ENCODE data around the gene NPHP4. TPM values are rescaled to one million over a fixed set of nuclear protein-coding genes. Genes with fewer than 3 reads are reported as not detected.

Gene NPHP4
- total RNA-seq, 1 experiment from 2014 or later, result 18.8 TPM

GRCh38 chr1:5972198-5972520 lies 20.1 kb downstream of the NPHP4 start:
- Histone ChIP-seq H3K27me3 (ENCODE audit: low read length) (no peaks in the 10 kb centered on the region), H3K79me2 (ENCODE audit: low read length) (no peaks in the 10 kb centered on the region), H3K9me3 (ENCODE audit: low read length) (no peaks in the 10 kb centered on the region), H4K20me1 (ENCODE audit: low read length) (no peaks in the 10 kb centered on the region), H3F3A (ENCODE audit: low read length, unreplicated experiment) (no peaks in the 10 kb centered on the region), H3K9me2 (replicated peaks; ENCODE audit: low read length) (no peaks in the 10 kb centered on the region), H3K27ac (ENCODE audit: low read length) (no peak overlapping the region), H3K4me1 (ENCODE audit: insufficient read depth, low read length) (no peaks in the 10 kb centered on the region), H3K9ac (ENCODE audit: low read length) (no peak overlapping the region), H3K4me3 (ENCODE audit: low read length) (no peak overlapping the region), H3K36me3 (ENCODE audit: low read depth, low read length) (peaks cover 22% of the 10 kb centered on the region; the same call in 1 of the 2 replicates), H2AFZ (ENCODE audit: low read length) (no peak overlapping the region), H3K4me2 (ENCODE audit: low read length) (no peak overlapping the region)
- intact Hi-C loops (cut with micrococcal nuclease), result no loop called here
- ATAC-seq (no peak), DNase-seq (no peak)
- no peak for TF ChIP-seq EZH2phosphoT487 (IDR thresholded peaks at IDR 0.05; ENCODE audit: borderline replicate concordance, low read length)
- TF ChIP-seq EZH2 (IDR thresholded peaks at IDR 0.05; ENCODE audit: low read length, unreplicated experiment), result no peak
- no peak for TF ChIP-seq CTCF (conservative IDR thresholded peaks at IDR 0.05; ENCODE audit: low read depth, low read length)
- ChIA-PET POLR2A (ENCODE audit: unreplicated experiment) (no interaction called here), CTCF (no interaction called here)
- BruUV-seq (replicated peaks), result no TSS peak

- Histone ChIP-seq H3K9me2 (replicated peaks; ENCODE audit: low read length) (no peaks in the 10 kb centered on the region), H3F3A (ENCODE audit: low read length, unreplicated experiment) (no peaks in the 10 kb centered on the region), H3K36me3 (ENCODE audit: low read depth, low read length) (peaks cover 18% of the 10 kb centered on the region; the same call in 1 of the 2 replicates), H3K4me3 (ENCODE audit: low read length) (no peak overlapping the region), H3K4me2 (ENCODE audit: low read length) (no peak overlapping the region), H3K4me1 (ENCODE audit: insufficient read depth, low read length) (no peaks in the 10 kb centered on the region), H3K79me2 (ENCODE audit: low read length) (no peaks in the 10 kb centered on the region), H3K9me3 (ENCODE audit: low read length) (no peaks in the 10 kb centered on the region), H3K27ac (ENCODE audit: low read length) (no peak overlapping the region), H3K27me3 (ENCODE audit: low read length) (no peaks in the 10 kb centered on the region), H3K9ac (ENCODE audit: low read length) (no peak overlapping the region), H4K20me1 (ENCODE audit: low read length) (no peaks in the 10 kb centered on the region), H2AFZ (ENCODE audit: low read length) (no peak overlapping the region)
- no peak for DNase-seq
- CTCF ChIA-PET, result no interaction called here
- POLR2A ChIA-PET (ENCODE audit: unreplicated experiment), result no interaction called here
- no peak for ATAC-seq
- intact Hi-C loops (cut with micrococcal nuclease), result no loop called here
- no TSS peak for BruUV-seq (replicated peaks)
- TF ChIP-seq CTCF (conservative IDR thresholded peaks at IDR 0.05; ENCODE audit: low read depth, low read length) (no peak), EZH2phosphoT487 (IDR thresholded peaks at IDR 0.05; ENCODE audit: borderline replicate concordance, low read length) (no peak), EZH2 (IDR thresholded peaks at IDR 0.05; ENCODE audit: low read length, unreplicated experiment) (no peak)
Measured at GRCh38 chr1:5971471-5972197, 20.6 kb downstream of the NPHP4 start.

- Histone ChIP-seq H3K4me2 (ENCODE audit: low read length) (no peak overlapping the region), H4K20me1 (ENCODE audit: low read length) (no peaks in the 10 kb centered on the region), H3K27ac (ENCODE audit: low read length) (no peak overlapping the region), H2AFZ (ENCODE audit: low read length) (no peak overlapping the region), H3K36me3 (ENCODE audit: low read depth, low read length) (peaks cover 18% of the 10 kb centered on the region; the same call in 1 of the 2 replicates), H3K4me3 (ENCODE audit: low read length) (no peak overlapping the region), H3K9me3 (ENCODE audit: low read length) (no peaks in the 10 kb centered on the region), H3K79me2 (ENCODE audit: low read length) (no peaks in the 10 kb centered on the region), H3K9ac (ENCODE audit: low read length) (no peak overlapping the region), H3K27me3 (ENCODE audit: low read length) (no peaks in the 10 kb centered on the region), H3K4me1 (ENCODE audit: insufficient read depth, low read length) (no peaks in the 10 kb centered on the region), H3F3A (ENCODE audit: low read length, unreplicated experiment) (no peaks in the 10 kb centered on the region), H3K9me2 (replicated peaks; ENCODE audit: low read length) (no peaks in the 10 kb centered on the region)
- TF ChIP-seq EZH2phosphoT487 (IDR thresholded peaks at IDR 0.05; ENCODE audit: borderline replicate concordance, low read length) (no peak), CTCF (conservative IDR thresholded peaks at IDR 0.05; ENCODE audit: low read depth, low read length) (no peak), EZH2 (IDR thresholded peaks at IDR 0.05; ENCODE audit: low read length, unreplicated experiment) (no peak)
- no peak for ATAC-seq
- BruUV-seq (replicated peaks), result no TSS peak
- intact Hi-C loops (cut with micrococcal nuclease), result no loop called here
- CTCF ChIA-PET, result no interaction called here
- POLR2A ChIA-PET (ENCODE audit: unreplicated experiment), result no interaction called here
- no peak for DNase-seq
Measured at GRCh38 chr1:5970610-5971273, 21.5 kb downstream of the NPHP4 start.
